ENCODE measurements around the gene MTREX. TPM values are rescaled to one million over a fixed set of nuclear protein-coding genes. Genes with fewer than 3 reads are reported as not detected.

MTREX gene
- total RNA-seq: 30.5 and 60.3 TPM in 2 replicates

GRCh38 chr5:55307383-55308253, at the start of gene MTREX, which contains the start of gene DHX29:
Gene MTREX (plus strand): TSS chr5:55307989. CDS start chr5:55308014, 25 bp downstream.
Gene DHX29 (minus strand): TSS chr5:55307694. CDS start chr5:55307573, 121 bp downstream.

Other genes with a start within 250 kb of the MTREX start
- not detected in 2 replicates for gene GZMA, start 205.3 kb upstream of the MTREX start, total RNA-seq
- gene GPX8, start 147.8 kb upstream of the MTREX start, total RNA-seq: 133 and 140 TPM in 2 replicates
- not detected in 2 replicates for gene CDC20B, start 134.8 kb upstream of the MTREX start, total RNA-seq
- gene MCIDAS, start 80.7 kb upstream of the MTREX start, total RNA-seq: not detected in 2 replicates
- gene CCNO, start 74.4 kb upstream of the MTREX start, total RNA-seq: 0.97 TPM in 1 of 2 replicates, not detected in the other
- gene DHX29, start 295 bp upstream of the MTREX start, total RNA-seq: 16.8 and 31.8 TPM in 2 replicates
- gene PLPP1, start 227.0 kb downstream of the MTREX start, total RNA-seq: 198 and 437 TPM in 2 replicates

Data from cardiac atrium fibroblast (primary cell).